ENCODE measurements around the gene IL2RG. TPM values are rescaled to one million over a fixed set of nuclear protein-coding genes. Genes with fewer than 3 reads are reported as not detected.

The IL2RG gene
- total RNA-seq, 1 experiment from 2014 or later, result 2.8 TPM

- no peaks in the 10 kb centered on the region for H3K9me3 ChIP-seq (ENCODE audit: low read depth, low read length, poor library complexity, severe bottlenecking)
- no peak overlapping the region for H3K4me3 ChIP-seq (ENCODE audit: low read depth, low read length, poor library complexity, severe bottlenecking)
- H3K4me1 ChIP-seq (ENCODE audit: insufficient read depth, low read length, poor library complexity, severe bottlenecking), result peaks cover 4% of the 10 kb centered on the region
- intact Hi-C loops (cut with micrococcal nuclease; ENCODE audit: unreplicated experiment), result no loop called here
- no peak for DNase-seq (ENCODE audit: low spot score)
- H3K27me3 ChIP-seq (replicated peaks; ENCODE audit: insufficient read depth, low read depth, low read length, poor library complexity), result no peaks in the 10 kb centered on the region
- CTCF ChIA-PET, result no interaction called here
- H3K36me3 ChIP-seq (ENCODE audit: insufficient read depth, low read length, poor library complexity, severe bottlenecking), result no peaks in the 10 kb centered on the region
- no TSS peak for BruUV-seq (replicated peaks)
- POLR2A ChIA-PET (ENCODE audit: low non-redundant PET), result interaction anchor here (0.5 kb wide), 1 partner anchor 616 kb away, joined by 9 read pairs; no protein-coding TSS in a partner anchor
- no peak overlapping the region for H3K27ac ChIP-seq (ENCODE audit: low read depth, low read length, poor library complexity, severe bottlenecking)
- no peak for TF ChIP-seq EZH2 (IDR thresholded peaks at IDR 0.05; ENCODE audit: borderline replicate concordance, low read depth, low read length, poor library complexity, severe bottlenecking)
Observed at GRCh38 chrX:71143508-71143907, 32.1 kb upstream of the IL2RG start.

- Histone ChIP-seq H3K4me1 (ENCODE audit: insufficient read depth, low read length, poor library complexity, severe bottlenecking) (no peaks in the 10 kb centered on the region), H3K27ac (ENCODE audit: low read depth, low read length, poor library complexity, severe bottlenecking) (no peak overlapping the region), H3K9me3 (ENCODE audit: low read depth, low read length, poor library complexity, severe bottlenecking) (no peaks in the 10 kb centered on the region), H3K27me3 (replicated peaks; ENCODE audit: insufficient read depth, low read depth, low read length, poor library complexity) (no peaks in the 10 kb centered on the region), H3K4me3 (ENCODE audit: low read depth, low read length, poor library complexity, severe bottlenecking) (no peak overlapping the region), H3K36me3 (ENCODE audit: insufficient read depth, low read length, poor library complexity, severe bottlenecking) (peaks cover 10% of the 10 kb centered on the region)
- POLR2A ChIA-PET (ENCODE audit: low non-redundant PET), result no interaction called here
- intact Hi-C loops (cut with micrococcal nuclease; ENCODE audit: unreplicated experiment), result no loop called here
- TF ChIP-seq EZH2 (IDR thresholded peaks at IDR 0.05; ENCODE audit: borderline replicate concordance, low read depth, low read length, poor library complexity, severe bottlenecking), result no peak
- no peak for TF ChIP-seq CTCF (conservative IDR thresholded peaks at IDR 0.05; ENCODE audit: low read depth, low read length)
- DNase-seq (ENCODE audit: low spot score), result no peak
- CTCF ChIA-PET, result no interaction called here
- no TSS peak for BruUV-seq (replicated peaks)
Observed at GRCh38 chrX:71140440-71140839, 29.1 kb upstream of the IL2RG start.

- TF ChIP-seq CTCF (conservative IDR thresholded peaks at IDR 0.05; ENCODE audit: low read depth, low read length), result no peak
- no peak for TF ChIP-seq EZH2 (IDR thresholded peaks at IDR 0.05; ENCODE audit: borderline replicate concordance, low read depth, low read length, poor library complexity, severe bottlenecking)
- no TSS peak for BruUV-seq (replicated peaks)
- ChIA-PET CTCF (interaction anchor here (0.6 kb wide), 1 partner anchor 959 kb away, joined by 3 read pairs; no protein-coding TSS in a partner anchor), POLR2A (ENCODE audit: low non-redundant PET) (no interaction called here)
- Histone ChIP-seq H3K27ac (ENCODE audit: low read depth, low read length, poor library complexity, severe bottlenecking) (no peak overlapping the region), H3K27me3 (replicated peaks; ENCODE audit: insufficient read depth, low read depth, low read length, poor library complexity) (no peaks in the 10 kb centered on the region), H3K4me3 (ENCODE audit: low read depth, low read length, poor library complexity, severe bottlenecking) (no peak overlapping the region), H3K9me3 (ENCODE audit: low read depth, low read length, poor library complexity, severe bottlenecking) (no peaks in the 10 kb centered on the region), H3K36me3 (ENCODE audit: insufficient read depth, low read length, poor library complexity, severe bottlenecking) (peaks cover 30% of the 10 kb centered on the region), H3K4me1 (ENCODE audit: insufficient read depth, low read length, poor library complexity, severe bottlenecking) (no peaks in the 10 kb centered on the region)
- intact Hi-C loops (cut with micrococcal nuclease; ENCODE audit: unreplicated experiment), result no loop called here
- DNase-seq (ENCODE audit: low spot score), result no peak
Observed at GRCh38 chrX:71131510-71131909, 20.1 kb upstream of the IL2RG start.
